Measurements from ENCODE around the gene JAM2. TPM values are rescaled to one million over a fixed set of nuclear protein-coding genes. Genes with fewer than 3 reads are reported as not detected.

JAM2 gene
- total RNA-seq, 1 donor from 2014 or later = 38.6 TPM

DNA sequence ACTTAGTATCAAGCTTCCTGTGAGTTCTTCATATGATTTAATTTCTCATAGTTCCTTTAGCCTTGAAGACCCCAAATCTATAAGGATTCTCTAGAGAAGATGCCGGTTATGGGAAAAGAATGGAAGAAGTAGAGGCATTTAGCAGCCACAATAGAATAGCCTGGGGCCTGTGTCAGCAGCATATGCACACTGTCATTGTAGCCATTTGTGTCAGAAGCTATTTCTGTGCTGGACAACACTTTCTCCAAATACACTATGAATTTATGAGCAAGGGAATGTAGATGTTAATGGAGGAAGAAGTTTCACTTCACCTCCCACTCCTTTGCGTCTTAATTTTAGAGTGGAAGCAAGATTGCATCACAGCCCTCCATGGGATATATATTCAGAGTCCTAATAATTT is 17.4 kb downstream of the JAM2 start:
- Histone ChIP-seq H3K4me1 (no peaks in the 10 kb centered on the region), H3K27me3 (no peaks in the 10 kb centered on the region), H3K27ac (no peak overlapping the region), H3K36me3 (no peaks in the 10 kb centered on the region), H3K4me3 (no peak overlapping the region), H3K9me3 (no peaks in the 10 kb centered on the region)
- intact Hi-C loops (cut with DNase I) = no loop called here
- no peak for DNase-seq
- no peak for ATAC-seq
- TF ChIP-seq, protein P1, sequence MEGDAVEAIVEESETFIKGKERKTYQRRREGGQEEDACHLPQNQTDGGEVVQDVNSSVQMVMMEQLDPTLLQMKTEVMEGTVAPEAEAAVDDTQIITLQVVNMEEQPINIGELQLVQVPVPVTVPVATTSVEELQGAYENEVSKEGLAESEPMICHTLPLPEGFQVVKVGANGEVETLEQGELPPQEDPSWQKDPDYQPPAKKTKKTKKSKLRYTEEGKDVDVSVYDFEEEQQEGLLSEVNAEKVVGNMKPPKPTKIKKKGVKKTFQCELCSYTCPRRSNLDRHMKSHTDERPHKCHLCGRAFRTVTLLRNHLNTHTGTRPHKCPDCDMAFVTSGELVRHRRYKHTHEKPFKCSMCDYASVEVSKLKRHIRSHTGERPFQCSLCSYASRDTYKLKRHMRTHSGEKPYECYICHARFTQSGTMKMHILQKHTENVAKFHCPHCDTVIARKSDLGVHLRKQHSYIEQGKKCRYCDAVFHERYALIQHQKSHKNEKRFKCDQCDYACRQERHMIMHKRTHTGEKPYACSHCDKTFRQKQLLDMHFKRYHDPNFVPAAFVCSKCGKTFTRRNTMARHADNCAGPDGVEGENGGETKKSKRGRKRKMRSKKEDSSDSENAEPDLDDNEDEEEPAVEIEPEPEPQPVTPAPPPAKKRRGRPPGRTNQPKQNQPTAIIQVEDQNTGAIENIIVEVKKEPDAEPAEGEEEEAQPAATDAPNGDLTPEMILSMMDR (IDR thresholded peaks at IDR 0.05) = no peak

DNA sequence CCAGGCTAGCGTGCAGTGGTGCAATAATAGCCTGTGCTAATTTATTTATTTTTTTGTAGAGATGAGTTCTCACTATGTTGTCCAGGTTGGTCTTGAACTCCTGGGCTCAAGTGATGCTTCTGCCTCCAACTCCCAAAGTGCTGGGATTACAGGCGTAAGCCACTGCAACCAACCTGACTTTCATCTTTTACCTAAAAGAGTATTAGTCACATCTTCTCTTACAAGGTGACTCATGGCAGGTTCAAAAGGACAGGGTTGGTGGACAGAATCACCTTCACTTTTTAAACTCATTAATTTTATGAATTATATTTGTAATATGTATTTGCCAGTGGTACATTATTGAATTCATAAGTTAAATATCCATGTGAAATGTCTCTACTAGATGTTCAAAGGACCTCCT is 18.1 kb downstream of the JAM2 start:
- no peaks in the 10 kb centered on the region for H3K4me1 ChIP-seq
- H3K36me3 ChIP-seq = no peaks in the 10 kb centered on the region
- H3K27ac ChIP-seq = no peak overlapping the region
- TF ChIP-seq, protein P1 (IDR thresholded peaks at IDR 0.05) = no peak
- ATAC-seq (no peak), DNase-seq (no peak)
- intact Hi-C loops (cut with DNase I) = no loop called here
- H3K27me3 ChIP-seq = no peaks in the 10 kb centered on the region
- H3K9me3 ChIP-seq = no peaks in the 10 kb centered on the region
- H3K4me3 ChIP-seq = no peak overlapping the region

DNA sequence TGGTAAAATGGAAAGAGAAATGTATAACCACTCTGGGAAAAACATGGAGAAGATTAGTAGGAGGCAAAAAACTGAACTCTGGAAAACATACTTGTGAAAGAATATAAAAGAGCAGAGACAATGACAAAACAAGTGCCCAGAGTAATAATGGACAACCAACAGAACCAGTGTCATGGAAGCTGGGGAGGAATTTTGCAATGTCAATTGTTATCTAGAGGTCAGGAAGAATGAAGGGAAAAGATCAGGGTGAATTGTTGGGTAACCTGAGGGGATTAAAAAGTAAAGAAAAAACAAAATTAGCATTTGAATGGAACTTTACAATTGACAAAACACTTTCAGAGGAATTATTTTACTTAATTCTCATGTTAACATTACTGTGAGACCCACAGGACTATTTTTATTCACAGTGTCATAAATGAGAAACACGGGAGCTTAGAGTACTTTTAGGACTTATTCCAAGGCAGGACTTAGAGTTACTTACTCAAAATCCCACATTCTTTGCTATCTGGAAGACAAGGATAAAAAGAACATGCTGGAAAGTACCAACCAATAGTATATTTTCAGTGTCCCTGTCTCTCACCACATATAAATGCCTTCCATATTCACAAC is 19.5 kb downstream of the JAM2 start:
- TF ChIP-seq, protein P1 (IDR thresholded peaks at IDR 0.05) = no peak

DNA sequence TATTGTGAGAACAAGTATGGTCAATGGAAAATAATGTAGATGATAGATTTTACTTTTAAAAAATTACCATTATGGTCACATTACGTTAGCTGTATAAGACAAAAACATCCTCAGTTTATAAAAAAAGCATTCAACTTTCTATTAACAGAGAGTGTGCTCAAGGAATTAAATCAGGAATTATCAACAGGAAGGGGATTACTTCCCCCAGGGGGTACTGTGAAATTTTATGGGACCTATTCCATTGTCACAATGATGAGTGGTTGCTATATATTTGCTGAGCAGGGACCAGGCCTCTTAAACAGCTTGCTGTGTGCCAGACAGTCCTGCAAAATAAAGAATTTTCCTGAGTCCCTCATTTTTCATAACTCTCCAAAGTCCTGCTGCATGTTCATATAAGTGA is 21.2 kb downstream of the JAM2 start:
- Histone ChIP-seq H3K27ac (no peak overlapping the region), H3K4me3 (no peak overlapping the region), H3K36me3 (no peaks in the 10 kb centered on the region), H3K27me3 (no peaks in the 10 kb centered on the region), H3K9me3 (no peaks in the 10 kb centered on the region), H3K4me1 (no peaks in the 10 kb centered on the region)
- no peak for ATAC-seq
- DNase-seq = no peak
- intact Hi-C loops (cut with DNase I) = no loop called here
- TF ChIP-seq, protein P1 (IDR thresholded peaks at IDR 0.05) = no peak

More for the DNA sequence above, 19.5 kb downstream of the JAM2 start:
- no peaks in the 10 kb centered on the region for H3K36me3 ChIP-seq
- H3K27me3 ChIP-seq = no peaks in the 10 kb centered on the region
- H3K27ac ChIP-seq = no peak overlapping the region
- H3K9me3 ChIP-seq = no peaks in the 10 kb centered on the region
- H3K4me3 ChIP-seq = no peak overlapping the region
- no peak for ATAC-seq
- no peak for DNase-seq
- no peaks in the 10 kb centered on the region for H3K4me1 ChIP-seq
- intact Hi-C loops (cut with DNase I) = no loop called here

DNA sequence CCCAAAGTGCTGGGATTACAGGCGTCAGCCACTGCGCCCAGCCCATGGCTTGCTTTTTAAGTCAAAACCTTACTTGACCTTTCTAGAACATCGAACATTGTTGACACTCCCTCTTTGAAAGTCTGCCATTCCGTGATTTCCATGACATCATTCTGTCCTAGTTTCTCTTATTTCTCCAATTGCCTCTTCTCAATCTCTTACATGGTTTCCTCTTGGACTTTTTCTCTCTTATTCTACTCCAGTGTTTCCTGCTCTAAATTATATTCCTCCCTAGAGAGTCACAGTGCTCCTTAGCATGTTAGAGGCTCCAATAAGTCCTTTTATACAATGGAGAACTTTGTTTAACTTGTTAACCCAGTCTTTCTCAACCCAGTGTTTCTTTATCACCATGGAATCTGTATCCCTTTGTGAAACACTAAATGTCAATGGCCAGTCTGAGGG is 25.5 kb downstream of the JAM2 start:
- H3K27ac ChIP-seq = no peak overlapping the region
- intact Hi-C loops (cut with DNase I) = no loop called here
- no peaks in the 10 kb centered on the region for H3K27me3 ChIP-seq
- H3K9me3 ChIP-seq = no peaks in the 10 kb centered on the region
- DNase-seq (no peak), ATAC-seq (no peak)
- TF ChIP-seq, protein P1 (IDR thresholded peaks at IDR 0.05) = no peak
- no peak overlapping the region for H3K4me3 ChIP-seq
- H3K4me1 ChIP-seq = no peaks in the 10 kb centered on the region
- no peaks in the 10 kb centered on the region for H3K36me3 ChIP-seq

DNA sequence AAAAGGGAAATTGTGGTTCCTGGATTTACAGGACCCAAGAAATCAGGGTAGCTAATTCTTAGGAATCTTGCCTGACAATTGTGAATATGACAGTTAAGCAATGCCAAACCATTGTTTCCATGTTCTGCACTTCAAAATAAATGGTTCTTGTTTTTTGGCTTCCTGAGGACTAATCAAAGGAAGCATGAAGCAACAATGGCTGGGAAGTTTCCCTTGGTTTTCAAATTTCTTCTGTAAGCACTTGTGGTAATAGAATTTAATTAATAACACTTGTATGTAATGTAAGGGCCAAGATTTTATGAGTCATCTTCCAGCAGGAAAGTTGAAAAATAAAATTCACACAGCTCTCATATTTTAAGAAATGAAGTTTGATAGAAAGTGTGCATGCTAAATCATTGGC is 31.7 kb downstream of the JAM2 start:
- Histone ChIP-seq H3K27ac (peak overlapping the region; percentile 28), H3K36me3 (no peaks in the 10 kb centered on the region), H3K4me3 (no peak overlapping the region), H3K27me3 (no peaks in the 10 kb centered on the region), H3K9me3 (no peaks in the 10 kb centered on the region), H3K4me1 (no peaks in the 10 kb centered on the region)
- DNase-seq (no peak), ATAC-seq (no peak)
- TF ChIP-seq, protein P1 (IDR thresholded peaks at IDR 0.05) = no peak
- intact Hi-C loops (cut with DNase I) = no loop called here
